HG03378 (cell line): ENCODE results near the gene LDLRAD3.

Experiments used
- ATAC-seq: cut with Tn5 transposase; IDR thresholded peaks from one replicate; pipeline ENCODE4 v1.9.1; 2021; ENCODE audit warnings: mild to moderate bottlenecking, moderate library complexity; ENCODE audit not compliant: unreplicated experiment

The LDLRAD3 gene

DNA sequence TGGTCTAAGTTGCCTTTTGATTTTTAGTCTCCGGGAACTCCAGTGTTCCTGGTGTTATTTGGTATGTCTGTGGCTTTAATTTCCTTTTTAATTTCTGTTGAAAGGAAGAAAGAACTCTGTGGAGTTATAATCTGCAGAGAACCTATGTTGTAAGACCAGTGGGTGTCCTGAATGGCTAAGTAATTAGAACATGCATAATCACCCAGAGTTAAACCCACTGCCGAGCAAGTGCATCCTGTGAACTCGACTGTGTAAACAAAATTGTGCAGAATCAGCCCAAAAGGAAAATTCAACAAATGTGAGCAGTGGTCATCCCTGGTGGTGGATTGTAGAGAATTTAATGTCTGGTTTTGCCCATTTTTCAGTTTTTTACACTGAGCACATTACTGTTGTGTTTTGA lies 182.8 kb downstream of the LDLRAD3 start:
- ATAC-seq: no peak

DNA sequence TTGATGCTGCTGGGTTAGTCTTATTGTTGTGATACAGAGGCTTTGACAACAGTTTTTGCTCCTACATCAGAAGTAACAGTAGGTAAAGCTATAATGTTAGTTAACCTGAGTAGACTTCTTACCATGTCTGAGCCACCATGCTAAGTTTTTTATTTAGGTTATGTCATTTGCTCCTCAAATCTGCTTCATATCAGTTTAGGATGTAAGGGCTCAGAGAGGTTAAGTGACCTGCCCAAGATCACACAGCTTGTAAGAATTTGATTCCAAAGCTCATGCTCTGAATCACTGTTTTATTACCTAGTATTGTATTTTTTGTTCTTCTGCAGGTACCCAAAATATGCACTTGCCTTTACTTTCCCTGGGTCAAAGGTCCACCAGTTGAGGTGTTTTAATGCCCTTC lies 183.7 kb downstream of the LDLRAD3 start:
- ATAC-seq: no peak

DNA sequence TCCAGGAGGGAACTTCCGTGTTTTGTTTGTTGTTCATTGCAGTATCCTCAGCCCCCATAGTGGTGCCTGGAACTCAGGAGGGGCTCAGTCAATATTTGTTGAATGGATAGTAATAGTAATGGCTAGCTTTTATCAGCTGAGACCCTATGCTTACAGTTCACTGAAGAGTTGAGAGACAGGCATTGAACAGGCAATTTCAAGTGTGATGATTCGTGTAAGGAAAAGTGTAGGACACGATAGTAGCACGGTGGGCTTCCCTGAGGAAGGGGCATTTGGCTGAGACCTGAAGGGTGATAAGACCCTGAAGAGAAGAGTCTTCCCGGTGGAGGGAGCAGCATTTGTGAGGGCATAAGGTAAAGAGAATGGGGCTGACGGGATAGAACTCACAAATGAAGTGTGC lies 186.1 kb downstream of the LDLRAD3 start:
- ATAC-seq: no peak

DNA sequence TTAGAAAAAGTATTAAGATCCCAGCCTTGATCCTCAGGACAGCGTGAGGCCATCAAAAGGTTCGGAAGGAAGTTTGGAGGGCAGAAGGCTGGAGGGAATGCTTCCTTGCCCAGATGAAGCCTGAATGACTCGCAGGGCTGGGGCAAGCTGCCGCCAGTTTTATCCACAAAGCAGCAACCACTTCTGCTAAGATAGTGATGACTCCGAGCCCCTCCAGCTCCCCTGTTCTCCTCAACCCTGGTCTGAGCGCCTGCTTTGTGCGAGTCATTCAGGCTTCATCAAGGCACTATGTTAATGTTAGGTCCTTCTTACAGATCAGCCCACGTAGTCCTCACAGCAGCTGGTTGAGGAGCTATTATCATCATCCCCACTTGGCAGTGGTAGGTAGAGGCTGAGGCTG lies 186.5 kb downstream of the LDLRAD3 start:
- no peak for ATAC-seq

DNA sequence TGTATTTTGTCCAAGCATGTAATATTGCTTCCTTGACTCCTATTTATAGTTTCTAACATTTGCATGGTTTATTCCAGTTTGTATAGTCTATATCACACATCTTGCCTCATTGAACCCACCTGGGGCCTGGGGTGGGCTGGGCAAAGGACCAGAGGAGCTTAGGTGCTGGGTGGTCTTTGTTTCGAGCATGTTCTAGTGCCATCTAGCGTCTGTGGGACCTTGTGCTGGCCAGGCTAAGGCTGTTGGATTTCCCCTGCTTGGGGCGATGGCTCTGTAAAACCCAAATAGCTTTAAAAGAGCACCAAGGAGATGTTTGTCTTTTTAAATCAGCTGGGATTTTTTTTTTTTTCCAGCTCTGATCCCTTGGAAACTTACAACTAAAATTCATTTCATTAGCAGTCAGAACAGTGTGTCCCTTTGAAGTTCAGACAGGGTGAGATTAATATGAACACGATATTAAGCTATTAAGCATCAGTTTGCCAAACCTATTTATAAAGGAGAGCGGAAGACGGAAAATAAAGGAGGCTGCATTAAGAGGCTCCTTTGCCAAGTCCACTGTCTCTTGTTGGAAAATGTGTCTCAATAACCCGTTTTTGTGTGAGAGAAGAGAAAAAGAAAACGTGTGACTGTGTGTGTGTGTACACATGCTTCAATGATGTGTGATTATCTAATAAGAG lies 188.0 kb downstream of the LDLRAD3 start:
- ATAC-seq: no peak

DNA sequence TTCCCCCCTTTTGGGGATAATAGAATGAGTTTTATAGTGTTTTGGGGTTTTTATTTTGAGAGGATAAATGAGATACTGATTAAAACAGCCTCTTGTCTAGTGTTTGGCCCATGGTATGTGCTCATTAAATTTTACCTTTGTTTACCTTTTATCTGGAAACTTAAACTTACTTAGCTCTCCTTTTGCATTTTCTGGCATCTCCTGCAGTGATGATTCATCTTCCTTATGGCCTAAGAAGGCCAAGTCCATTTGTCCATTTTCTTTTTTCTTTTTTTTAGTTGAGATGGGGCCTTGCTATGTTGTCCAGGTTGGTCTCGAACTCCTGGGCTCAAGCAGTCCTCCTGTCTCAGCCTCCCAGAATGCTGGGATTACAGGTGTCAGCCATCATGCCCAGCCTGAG lies 189.1 kb downstream of the LDLRAD3 start:
- ATAC-seq: no peak

DNA sequence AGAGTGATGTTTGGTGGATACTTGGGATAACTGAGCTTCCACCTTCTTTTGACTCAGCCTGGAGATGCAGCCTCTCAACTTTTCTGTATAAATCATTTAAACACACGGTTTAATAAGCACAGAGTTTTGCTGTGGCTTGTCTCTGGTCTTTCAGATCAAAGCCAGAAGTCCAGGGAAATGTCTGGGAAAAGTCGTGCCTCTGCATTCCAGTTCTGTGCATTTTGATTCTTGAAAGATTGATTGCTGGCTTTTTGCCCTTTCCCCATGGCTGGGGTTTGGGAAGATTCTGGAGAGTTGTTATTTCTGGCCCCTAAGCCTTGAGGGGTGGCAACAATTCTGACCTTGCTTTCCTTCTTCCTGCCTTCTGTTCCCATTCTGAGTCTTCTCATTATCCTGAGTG lies 191.2 kb downstream of the LDLRAD3 start:
- ATAC-seq: no peak

DNA sequence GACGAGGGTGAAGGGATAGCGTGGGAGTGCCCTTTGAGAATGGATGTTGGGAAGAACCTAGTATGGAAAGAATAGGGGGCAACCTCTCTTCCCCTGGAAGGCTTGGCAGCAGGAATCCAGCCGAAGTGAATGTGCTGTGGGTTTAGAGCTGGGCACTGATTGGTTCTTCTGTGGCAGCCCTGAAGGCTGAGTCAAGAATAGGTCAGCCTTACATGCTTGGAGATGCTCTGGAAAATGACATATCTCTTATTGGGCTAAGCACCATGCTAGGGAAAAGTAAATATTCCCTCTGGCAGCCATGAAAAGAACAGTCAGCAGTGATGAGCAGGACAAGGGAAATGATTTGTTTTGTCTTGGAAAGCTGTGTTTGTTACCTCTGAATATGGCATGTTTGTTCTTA lies 195.9 kb downstream of the LDLRAD3 start:
- ATAC-seq: no peak

DNA sequence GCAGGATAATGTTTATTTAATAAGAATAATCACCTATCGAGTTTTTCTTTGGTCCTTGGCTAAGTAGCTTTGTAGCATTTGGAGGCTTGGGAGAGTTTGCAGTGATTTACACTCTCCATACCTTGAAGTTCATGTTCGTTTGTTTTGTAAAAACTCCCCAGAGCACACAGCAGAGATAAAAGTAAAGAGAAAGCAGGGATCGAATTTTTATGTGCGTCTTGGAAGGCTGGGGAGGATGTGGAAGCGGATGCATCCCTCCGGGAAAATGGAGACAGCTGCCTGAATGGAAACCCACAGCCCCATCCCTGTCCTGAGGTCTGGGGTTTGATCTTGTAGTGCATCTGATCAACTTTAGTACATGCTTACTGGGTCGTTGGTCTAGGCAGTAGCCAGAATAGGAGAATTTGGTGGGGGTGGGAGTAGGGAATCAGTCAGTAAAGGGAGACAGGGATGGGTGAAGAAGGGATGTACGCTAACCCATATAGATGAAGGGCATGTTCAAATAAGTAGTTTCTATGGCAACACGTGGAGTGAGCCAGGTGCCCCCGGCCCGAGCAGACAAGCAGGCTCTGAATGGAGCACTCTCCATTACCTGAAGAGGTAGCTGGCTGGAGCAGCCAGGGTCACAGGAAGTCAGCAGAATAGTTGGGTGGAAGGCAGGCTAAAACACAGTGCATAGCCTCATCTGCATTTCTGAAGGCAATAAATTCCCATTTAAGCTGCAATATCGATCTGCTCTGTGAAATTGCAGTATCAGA lies 197.5 kb downstream of the LDLRAD3 start:
- ATAC-seq: no peak

DNA sequence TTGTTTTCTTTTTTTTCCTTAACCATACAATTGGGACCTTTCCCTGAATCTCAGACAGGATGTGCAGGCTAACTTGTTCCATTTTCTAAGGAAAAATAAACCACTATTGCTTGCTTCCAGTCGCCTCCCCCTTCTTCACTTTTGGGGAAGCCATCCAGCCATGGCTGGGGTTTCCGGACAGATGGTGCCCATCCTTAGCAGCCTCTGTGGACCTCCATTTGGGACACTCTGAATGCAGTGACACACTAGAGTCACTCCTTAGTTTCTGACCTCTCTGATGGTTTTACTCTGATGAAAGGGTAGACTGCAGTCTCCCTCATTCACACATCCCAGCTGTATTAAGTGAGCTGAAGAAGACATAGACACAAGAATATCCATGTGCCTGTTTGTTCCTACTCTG lies 198.1 kb downstream of the LDLRAD3 start:
- ATAC-seq: no peak

DNA sequence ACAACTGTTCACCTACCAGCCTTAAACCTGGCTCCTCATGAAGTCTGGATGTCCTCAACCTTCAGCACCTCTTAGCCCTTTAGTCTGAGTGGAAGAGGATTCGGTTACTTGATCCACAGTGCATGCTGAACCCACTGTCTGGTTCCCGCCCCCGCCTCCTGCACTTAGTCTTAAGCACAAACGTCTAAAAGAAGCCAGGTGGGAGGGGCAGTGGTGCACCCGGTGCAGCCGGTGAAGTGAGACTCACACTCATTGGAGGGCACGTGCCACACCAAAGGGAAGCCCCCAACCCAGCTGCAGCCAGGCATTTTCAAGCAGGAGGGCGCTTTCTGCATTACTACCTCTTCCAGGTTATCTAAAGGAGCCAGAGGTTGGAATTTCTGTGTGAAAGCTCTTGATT lies 198.6 kb downstream of the LDLRAD3 start:
- no peak for ATAC-seq

DNA sequence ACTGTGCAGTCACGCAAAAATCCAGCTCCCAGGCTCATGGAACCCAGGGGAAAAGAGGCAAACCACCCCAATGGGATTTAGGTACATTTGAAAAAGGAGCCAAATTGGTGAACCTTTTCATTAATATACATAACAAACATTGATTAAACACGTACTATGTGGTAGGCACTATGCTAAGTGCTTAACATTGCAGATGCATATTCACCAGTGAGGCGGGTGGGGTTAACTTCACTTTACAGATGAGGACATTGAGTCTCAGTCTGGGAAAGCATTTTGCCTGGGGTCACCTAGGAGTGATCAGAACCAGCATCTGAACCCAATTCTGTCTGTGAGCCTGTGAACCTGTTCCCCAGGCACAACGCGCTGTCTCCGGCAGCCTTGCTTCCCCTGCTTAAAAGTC lies 199.0 kb downstream of the LDLRAD3 start:
- no peak for ATAC-seq

DNA sequence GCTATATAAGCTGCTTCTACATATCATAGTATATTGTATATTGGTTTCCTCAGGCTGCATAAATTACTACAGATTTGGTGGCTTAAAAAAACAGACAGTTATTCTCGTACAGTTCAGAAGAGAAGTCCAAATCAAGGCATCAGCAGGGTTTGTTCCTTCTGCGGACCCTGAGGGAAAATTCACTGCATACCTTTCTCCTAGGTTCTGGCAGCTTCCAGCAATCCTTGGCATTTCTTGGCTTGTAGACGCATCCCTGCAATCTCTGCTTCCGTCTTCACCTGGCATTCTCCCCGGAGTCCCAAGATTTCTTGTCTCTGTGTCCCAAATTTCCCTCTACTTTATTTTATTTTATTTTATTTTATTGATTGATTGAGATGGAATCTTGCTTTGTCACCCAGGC lies 202.6 kb downstream of the LDLRAD3 start:
- no peak for ATAC-seq

DNA sequence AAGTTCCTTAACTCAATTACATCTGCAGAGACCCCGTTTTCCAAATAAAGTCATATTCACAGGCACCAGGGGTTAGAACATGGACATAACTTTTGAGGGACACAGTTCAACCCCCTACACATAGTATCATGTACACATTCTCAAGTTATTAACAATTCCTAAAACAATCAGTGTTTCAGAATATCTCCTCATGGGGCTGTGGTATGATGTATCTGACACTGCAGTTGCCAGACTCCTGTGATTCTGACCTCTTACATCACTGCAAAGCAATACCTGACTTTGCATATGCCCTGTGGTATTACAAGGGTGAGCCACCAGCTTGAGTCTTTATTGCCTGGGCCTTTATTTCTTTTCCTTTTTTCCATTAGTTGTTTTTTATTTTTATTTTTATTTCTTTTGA lies 203.6 kb downstream of the LDLRAD3 start:
- no peak for ATAC-seq

DNA sequence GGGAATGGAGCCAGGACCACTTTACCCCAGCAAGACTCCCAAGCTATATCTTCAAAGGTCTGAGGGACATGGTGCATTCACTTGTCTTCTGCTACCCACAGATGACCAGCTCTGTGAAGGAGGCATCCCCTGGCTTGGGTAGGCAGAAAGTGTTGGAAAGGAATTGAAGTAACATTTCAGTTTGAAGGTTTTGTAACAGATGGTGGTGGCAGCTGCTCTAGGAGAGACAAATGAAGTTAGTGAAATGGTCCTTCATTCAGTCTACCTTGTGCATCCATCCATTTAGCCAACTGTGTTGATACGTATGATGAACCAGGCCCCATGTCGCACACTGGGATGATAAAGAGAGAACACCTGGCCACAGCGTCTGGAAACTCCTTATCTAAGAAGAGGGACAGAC lies 204.8 kb downstream of the LDLRAD3 start:
- ATAC-seq: no peak

DNA sequence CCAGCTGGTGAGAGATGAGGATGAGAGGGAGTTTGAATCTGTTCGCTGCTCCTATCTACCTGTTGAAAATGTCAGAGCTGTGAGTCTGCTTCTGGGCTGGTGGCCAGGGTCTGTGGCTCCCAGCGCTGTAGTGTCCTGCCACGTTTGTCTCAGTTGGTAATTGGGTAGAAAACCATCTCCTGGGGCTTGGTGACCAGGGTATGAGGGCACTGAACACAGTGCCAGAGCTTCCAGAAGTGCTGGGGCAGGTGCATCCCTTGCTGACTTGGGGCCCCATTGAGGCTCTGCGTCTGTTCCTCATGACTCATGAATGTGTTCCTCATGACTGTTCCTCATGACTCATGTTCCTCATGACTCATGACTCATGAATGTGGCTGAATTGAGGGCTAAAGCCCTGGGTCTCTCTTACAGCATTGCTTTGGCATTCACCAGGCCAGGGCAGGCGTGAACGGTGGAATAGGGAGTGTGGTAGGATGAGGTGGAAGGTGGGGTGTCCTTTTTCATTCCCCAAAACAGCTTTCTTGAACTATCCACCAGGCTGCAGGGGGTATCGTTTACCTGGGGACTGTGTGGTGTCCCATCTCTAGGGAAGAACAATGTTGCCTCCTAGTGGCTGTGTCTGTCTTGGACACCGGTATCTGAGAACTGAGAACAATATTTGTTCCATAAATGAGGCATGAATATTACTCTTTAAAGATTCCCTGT lies 205.8 kb downstream of the LDLRAD3 start:
- peak; percentile 95 for ATAC-seq

DNA sequence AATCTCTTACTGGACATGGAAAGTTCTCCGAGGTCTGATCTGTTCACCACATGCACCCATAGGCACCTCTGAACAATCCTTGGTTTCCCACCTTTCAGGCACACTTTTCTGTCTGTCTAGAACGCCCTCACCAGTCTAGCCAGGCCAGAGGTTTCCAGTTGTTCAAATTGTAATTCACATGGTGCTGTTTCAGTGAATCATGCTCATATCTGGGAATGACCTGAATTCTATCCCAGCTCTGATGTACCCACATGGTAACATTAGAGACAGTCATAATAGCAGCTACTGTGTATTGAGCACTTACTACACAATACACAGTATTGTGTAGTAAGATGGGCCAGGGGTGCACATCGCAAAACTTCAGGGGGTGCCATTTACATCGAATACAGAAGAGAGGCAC lies 207.1 kb downstream of the LDLRAD3 start:
- no peak for ATAC-seq

DNA sequence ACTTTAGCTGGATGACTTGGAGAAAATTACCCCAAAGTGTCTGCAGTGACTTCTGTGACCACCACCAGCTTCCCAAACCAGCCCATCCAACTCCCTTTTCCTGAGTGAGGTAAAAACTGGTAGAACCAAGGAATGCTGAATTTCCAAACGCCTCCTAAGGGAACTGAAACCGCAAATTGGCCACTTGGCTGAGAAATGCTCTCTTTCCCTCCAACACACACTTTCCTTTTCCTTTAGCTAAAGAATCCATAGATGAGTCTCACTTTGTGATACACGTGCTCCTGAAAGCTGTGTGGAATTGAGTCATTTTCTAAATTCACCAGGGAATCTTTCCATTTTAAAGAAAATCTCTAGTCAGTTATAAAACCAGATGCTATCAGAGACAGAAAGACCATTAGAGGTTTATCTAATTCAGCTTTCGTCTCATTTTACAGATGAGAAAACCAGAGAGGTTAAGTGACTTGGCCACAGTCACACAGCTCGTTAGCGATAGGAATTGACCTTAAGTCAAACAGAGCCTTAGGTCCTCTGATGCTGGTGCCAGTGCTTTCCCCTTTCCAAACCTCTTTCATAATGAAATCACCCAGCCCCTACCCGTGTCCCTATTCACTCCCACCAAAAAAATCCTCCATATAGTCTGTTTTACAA lies 208.2 kb downstream of the LDLRAD3 start:
- no peak for ATAC-seq

DNA sequence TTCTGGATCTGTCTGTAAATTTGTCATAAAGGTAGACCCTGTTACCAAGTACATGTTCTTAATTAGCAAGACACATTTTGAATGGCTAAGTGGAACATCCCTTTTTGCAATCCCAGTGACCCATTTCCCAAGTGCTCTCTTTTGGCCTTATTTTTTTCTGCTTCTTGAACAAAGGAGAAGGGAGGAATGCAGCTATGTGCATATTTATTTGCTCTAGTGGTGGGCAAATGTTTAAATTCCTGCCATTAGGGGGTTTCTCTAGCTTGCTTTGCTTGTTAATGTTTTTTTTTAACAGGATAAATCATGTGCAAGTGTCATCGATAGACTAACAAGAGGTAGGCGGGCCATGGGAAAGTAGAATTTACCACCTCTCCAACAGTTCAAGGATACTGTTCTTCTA lies 209.7 kb downstream of the LDLRAD3 start:
- no peak for ATAC-seq

DNA sequence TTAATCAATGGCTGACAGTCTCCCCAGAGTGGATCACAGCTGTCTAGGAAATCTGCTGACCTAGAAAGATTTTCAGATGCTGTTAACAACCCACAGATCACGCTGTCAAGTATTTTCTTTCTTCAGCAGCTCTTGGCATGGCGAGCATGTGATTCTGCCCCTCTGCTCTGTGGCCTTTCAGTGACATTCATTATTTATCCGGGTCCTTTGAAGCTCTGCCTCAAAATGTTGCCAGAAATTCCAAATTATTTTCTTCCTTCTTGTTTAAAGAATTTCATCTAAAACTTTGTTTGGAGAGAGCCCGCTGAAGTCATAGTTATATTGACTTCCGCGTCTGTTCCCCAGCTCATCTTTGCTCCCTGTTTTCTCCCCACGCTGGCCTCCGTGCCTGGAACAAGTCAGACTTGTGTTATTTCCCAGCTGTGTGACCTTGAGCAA lies 211.3 kb downstream of the LDLRAD3 start:
- ATAC-seq: no peak

DNA sequence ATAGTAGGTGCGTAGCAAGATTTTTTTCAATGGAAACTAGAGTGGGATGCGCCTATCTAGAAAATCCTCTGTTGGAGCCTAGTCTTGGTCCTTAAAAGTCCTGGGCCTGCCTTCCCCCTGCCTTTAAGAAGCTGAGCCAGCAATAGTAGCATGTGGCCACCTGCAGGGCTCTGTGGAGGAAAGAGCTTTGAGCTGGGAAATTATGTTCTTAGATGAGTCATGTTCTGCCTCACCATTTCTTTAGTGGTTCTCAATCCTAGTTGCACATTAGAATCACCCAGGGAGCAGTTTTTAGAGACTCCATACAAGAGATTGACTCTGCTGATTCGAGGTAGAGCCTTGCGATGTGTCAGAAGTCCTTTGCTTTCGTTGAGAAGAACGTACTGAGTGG lies 211.9 kb downstream of the LDLRAD3 start:
- no peak for ATAC-seq
